UCSD-AML1 (cell line): ENCODE measurements around the gene USP47.

Experiments
- DNase-seq: peaks from one replicate; lab custom pipeline; 2025; ENCODE audit not compliant: unreplicated experiment; lab: John Stamatoyannopoulos, UW

The USP47 gene

GRCh38 chr11:11965656-11966353 lies 124.0 kb downstream of the USP47 start:
- DNase-seq = no peak

- DNase-seq = no peak
Measured at GRCh38 chr11:11966354-11966741, 124.6 kb downstream of the USP47 start.

GRCh38 chr11:11966826-11967668 lies 125.3 kb downstream of the USP47 start:
- peak; percentile 71 for DNase-seq

- DNase-seq = no peak
Measured at GRCh38 chr11:11967669-11968510, 126.1 kb downstream of the USP47 start.

GRCh38 chr11:11968511-11969280 lies 126.9 kb downstream of the USP47 start:
- no peak for DNase-seq

GRCh38 chr11:11969380-11970215 lies 127.8 kb downstream of the USP47 start:
- no peak for DNase-seq

GRCh38 chr11:11970556-11970955 lies 128.8 kb downstream of the USP47 start:
- DNase-seq = no peak

GRCh38 chr11:11971906-11972547 lies 130.3 kb downstream of the USP47 start:
- no peak for DNase-seq

- no peak for DNase-seq
Measured at GRCh38 chr11:11972730-11973341, 131.1 kb downstream of the USP47 start.

- no peak for DNase-seq
Measured at GRCh38 chr11:11973361-11973800, 131.6 kb downstream of the USP47 start.

GRCh38 chr11:11973866-11974265 lies 132.1 kb downstream of the USP47 start:
- DNase-seq = no peak

- DNase-seq = no peak
Measured at GRCh38 chr11:11975201-11976092, 133.7 kb downstream of the USP47 start.

GRCh38 chr11:11976481-11977127 lies 134.8 kb downstream of the USP47 start:
- DNase-seq = no peak

- DNase-seq = no peak
Measured at GRCh38 chr11:11977206-11977938, 135.6 kb downstream of the USP47 start.

GRCh38 chr11:11978098-11978637 lies 136.4 kb downstream of the USP47 start:
- DNase-seq = no peak

- DNase-seq = no peak
Measured at GRCh38 chr11:11978792-11979487, 137.2 kb downstream of the USP47 start.
